Endodermal cell (in vitro differentiated cells): ENCODE data around the gene PRDM2. TPM values are rescaled to one million over a fixed set of nuclear protein-coding genes. Genes with fewer than 3 reads are reported as not detected.

Experiments used
- DNase-seq: peaks from one replicate; pipeline ENCODE4 v3.0.0-alpha.2; 2017
- H3K27ac ChIP-seq: 2 replicates; pipeline ENCODE4 v1.5.1; 2013; ENCODE audit warnings: mild to moderate bottlenecking, low read depth, low read length, moderate library complexity
- H3K27me3 ChIP-seq: 2 replicates; pipeline ENCODE4 v1.6.1; 2013; ENCODE audit warnings: mild to moderate bottlenecking, low read length, moderate library complexity; ENCODE audit not compliant: insufficient read depth, control insufficient read depth, poor library complexity, severe bottlenecking
- H3K36me3 ChIP-seq: 2 replicates; pipeline ENCODE4 v1.7.0; 2013; ENCODE audit warnings: mild to moderate bottlenecking, low read length, moderate library complexity; ENCODE audit not compliant: control insufficient read depth, insufficient read depth
- H3K4me1 ChIP-seq: one replicate; pipeline ENCODE4 v1.7.0; 2013; ENCODE audit warnings: low read length; ENCODE audit not compliant: control insufficient read depth, insufficient read depth
- H3K4me3 ChIP-seq: 2 replicates; pipeline ENCODE4 v1.5.1; 2013; ENCODE audit warnings: mild to moderate bottlenecking, low read length, moderate library complexity
- H3K9ac ChIP-seq: 2 replicates; pipeline ENCODE4 v1.6.1; 2013; ENCODE audit warnings: mild to moderate bottlenecking, low read length, moderate library complexity; ENCODE audit not compliant: poor library complexity, severe bottlenecking; ENCODE audit errors: extremely low read depth
- H3K9me3 ChIP-seq: 2 replicates; pipeline ENCODE4 v1.6.1; 2013; ENCODE audit warnings: mild to moderate bottlenecking, low read length, moderate library complexity; ENCODE audit not compliant: control insufficient read depth
- H3K27ac Mint-ChIP-seq: 2 replicates; pipeline ENCODE4 v1.8.0; 2020; ENCODE audit warnings: mixed read lengths
- H3K27me3 Mint-ChIP-seq: 2 replicates; pipeline ENCODE4 v1.8.0; 2021; ENCODE audit warnings: mild to moderate bottlenecking, mixed read lengths; ENCODE audit not compliant: insufficient read depth
- H3K36me3 Mint-ChIP-seq: 2 replicates; pipeline ENCODE4 v1.8.0; 2020; ENCODE audit warnings: low read depth, mixed read lengths
- H3K4me1 Mint-ChIP-seq: 2 replicates; pipeline ENCODE4 v1.8.0; 2020; ENCODE audit warnings: mixed read lengths
- H3K4me3 Mint-ChIP-seq: 2 replicates; pipeline ENCODE4 v1.8.0; 2020; ENCODE audit warnings: mild to moderate bottlenecking, moderate library complexity, mixed read lengths
- H3K9me3 Mint-ChIP-seq: 2 replicates; pipeline ENCODE4 v1.8.0; 2020; ENCODE audit warnings: mild to moderate bottlenecking, mixed read lengths
- CTCF ChIP-seq: fragments of 200-600 bp; sonication (generic); conservative IDR thresholded peaks from 2 replicates; pipeline ENCODE4 v1.5.0; 2021; ENCODE audit warnings: antibody characterized with exemption, mild to moderate bottlenecking
- WGBS, 2 experiments: methylation state at CpG; one replicate each; pipeline versions ENCODE4 v1.1.5 to v1.1.7; 2013; ENCODE audit warnings: missing lambda C conversion rate in 2 of 2, mixed read lengths in 1 of 2; ENCODE audit not compliant: insufficient coverage in 1 of 2, insufficient read length in 1 of 2; 5-methylcytosine and 5-hydroxymethylcytosine counted together
- total RNA-seq, 2 donors: library from RNA; stranded (reverse); fragmentation: NEBNext Ultra II Directional in 1 of 2; extraction: Animal tissue kit (Norgen Biotek cat#: 25700) in 1 of 2; gene quantifications; 2 replicates in 1 of 2; 3 replicates in 1 of 2; pipeline ENCODE4 v1.2.1, GENCODE V29; 2021

PRDM2 gene
- total RNA-seq, 2 donors from 2014 or later, result 29.4 to 35.4 TPM

- Histone ChIP-seq H3K9me3 (peaks cover 37% of the 10 kb centered on the region), H3K4me3 (no peak overlapping the region), H3K27ac (no peak overlapping the region), H3K4me1 (no peaks in the 10 kb centered on the region), H3K9ac (no peak overlapping the region), H3K27me3 (peaks cover 7% of the 10 kb centered on the region), H3K36me3 (no peaks in the 10 kb centered on the region)
- Mint-ChIP-seq H3K4me1 (no peaks in the 10 kb centered on the region), H3K27me3 (peaks cover 31% of the 10 kb centered on the region), H3K9me3 (peaks cover 42% of the 10 kb centered on the region), H3K36me3 (peaks cover 8% of the 10 kb centered on the region), H3K4me3 (no peak overlapping the region), H3K27ac (no peak overlapping the region)
- WGBS, 2 experiments, result 86% methylated on average over 1 of the region's 1 CpG
- TF ChIP-seq CTCF, result no peak
- no peak for DNase-seq
These were observed 155.6 kb downstream of the PRDM2 start for GRCh38 chr1:13855554-13855953.

- Mint-ChIP-seq H3K36me3 (peaks cover 6% of the 10 kb centered on the region), H3K4me3 (no peak overlapping the region), H3K4me1 (no peaks in the 10 kb centered on the region), H3K27ac (no peak overlapping the region), H3K9me3 (peaks cover 29% of the 10 kb centered on the region), H3K27me3 (peaks cover 35% of the 10 kb centered on the region)
- no peaks in the 10 kb centered on the region for H3K4me1 ChIP-seq
- H3K27ac ChIP-seq, result no peak overlapping the region
- no peak overlapping the region for H3K9ac ChIP-seq
- H3K4me3 ChIP-seq, result no peak overlapping the region
- whole genome bisulfite sequencing, 2 experiments, result 84 to 85% methylated on average over 2 of the region's 2 CpGs
- H3K27me3 ChIP-seq, result peaks cover 14% of the 10 kb centered on the region
- no peak for DNase-seq
- TF ChIP-seq CTCF, result no peak
- no peaks in the 10 kb centered on the region for H3K36me3 ChIP-seq
- H3K9me3 ChIP-seq, result peaks cover 25% of the 10 kb centered on the region
These were observed 160.0 kb downstream of the PRDM2 start for GRCh38 chr1:13860031-13860430.

- no peak overlapping the region for H3K4me3 Mint-ChIP-seq
- no peaks in the 10 kb centered on the region for H3K36me3 Mint-ChIP-seq
- H3K36me3 ChIP-seq, result no peaks in the 10 kb centered on the region
- H3K4me1 ChIP-seq, result no peaks in the 10 kb centered on the region
- no peaks in the 10 kb centered on the region for H3K9me3 ChIP-seq
- H3K27me3 ChIP-seq, result peaks cover 7% of the 10 kb centered on the region
- DNase-seq, result no peak
- H3K27ac ChIP-seq, result no peak overlapping the region
- WGBS, 2 experiments, result 89 to 92% methylated on average over 4 to 5 of the region's 5 CpGs
- no peaks in the 10 kb centered on the region for H3K9me3 Mint-ChIP-seq
- H3K27me3 Mint-ChIP-seq, result peaks cover 39% of the 10 kb centered on the region
- no peak for TF ChIP-seq CTCF
- no peak overlapping the region for H3K4me3 ChIP-seq
- no peak overlapping the region for H3K27ac Mint-ChIP-seq
- peaks cover 6% of the 10 kb centered on the region for H3K4me1 Mint-ChIP-seq
- no peak overlapping the region for H3K9ac ChIP-seq
These were observed 164.8 kb downstream of the PRDM2 start for GRCh38 chr1:13864760-13865159.
